HG03280 (cell line): ENCODE measurements around the gene CTNNBL1.

Experiments used
- ATAC-seq: cut with Tn5 transposase; IDR thresholded peaks from one replicate; pipeline ENCODE4 v1.9.1; 2021; ENCODE audit warnings: mild to moderate bottlenecking, moderate library complexity; ENCODE audit not compliant: unreplicated experiment

The CTNNBL1 gene

GRCh38 chr20:37736132-37736531 is 42.3 kb downstream of the CTNNBL1 start:
- ATAC-seq, result no peak

- no peak for ATAC-seq
These were observed 44.1 kb downstream of the CTNNBL1 start for GRCh38 chr20:37737826-37738420.

- ATAC-seq, result no peak
These were observed 47.2 kb downstream of the CTNNBL1 start for GRCh38 chr20:37741055-37741454.

GRCh38 chr20:37741570-37741969 is 47.7 kb downstream of the CTNNBL1 start:
- ATAC-seq, result no peak

- ATAC-seq, result no peak
These were observed 48.3 kb downstream of the CTNNBL1 start for GRCh38 chr20:37742131-37742530.

- ATAC-seq, result no peak
These were observed 50.5 kb downstream of the CTNNBL1 start for GRCh38 chr20:37744347-37744746.

- ATAC-seq, result no peak
These were observed 51.7 kb downstream of the CTNNBL1 start for GRCh38 chr20:37745553-37745952.

GRCh38 chr20:37748015-37748414 is 54.2 kb downstream of the CTNNBL1 start:
- no peak for ATAC-seq

GRCh38 chr20:37749218-37749617 is 55.4 kb downstream of the CTNNBL1 start:
- ATAC-seq, result no peak

- ATAC-seq, result no peak
These were observed 56.0 kb downstream of the CTNNBL1 start for GRCh38 chr20:37749620-37750403.

GRCh38 chr20:37755665-37756064 is 61.8 kb downstream of the CTNNBL1 start:
- no peak for ATAC-seq

- no peak for ATAC-seq
These were observed 62.4 kb downstream of the CTNNBL1 start for GRCh38 chr20:37756234-37756633.

GRCh38 chr20:37757550-37757949 is 63.7 kb downstream of the CTNNBL1 start:
- ATAC-seq, result no peak

- ATAC-seq, result no peak
These were observed 64.5 kb downstream of the CTNNBL1 start for GRCh38 chr20:37758332-37758731.

- no peak for ATAC-seq
These were observed 65.3 kb downstream of the CTNNBL1 start for GRCh38 chr20:37759052-37759553.

- no peak for ATAC-seq
These were observed 66.0 kb downstream of the CTNNBL1 start for GRCh38 chr20:37759761-37760209.

- no peak for ATAC-seq
These were observed 66.5 kb downstream of the CTNNBL1 start for GRCh38 chr20:37760322-37760721.

GRCh38 chr20:37762716-37763485 is 69.1 kb downstream of the CTNNBL1 start:
- no peak for ATAC-seq

GRCh38 chr20:37764333-37764935 is 70.6 kb downstream of the CTNNBL1 start:
- no peak for ATAC-seq

- ATAC-seq, result no peak
These were observed 77.1 kb downstream of the CTNNBL1 start for GRCh38 chr20:37770908-37771307.

- ATAC-seq, result no peak
These were observed 79.5 kb downstream of the CTNNBL1 start for GRCh38 chr20:37773291-37773826.
